IMR-90 (cell line): Measurements from ENCODE around the gene REV3L.

ENCODE experiments used
- CTCF ChIP-seq: conservative IDR thresholded peaks from 2 replicates; pipeline ENCODE4 v1.5.1; 2012; ENCODE audit warnings: mild to moderate bottlenecking, low read depth, low read length, improper control_type of control experiment
- POLR2A ChIP-seq: IDR thresholded peaks from 2 replicates; pipeline ENCODE4 v1.6.1; 2012; ENCODE audit warnings: mild to moderate bottlenecking, low read depth, low read length
- RAD21 ChIP-seq: IDR thresholded peaks from 2 replicates; pipeline ENCODE4 v1.6.1; 2012; ENCODE audit warnings: low read length, improper control_type of control experiment
- RFX5 ChIP-seq: IDR thresholded peaks from 2 replicates; pipeline ENCODE4 v1.8.0; 2012; ENCODE audit warnings: low read depth, mild to moderate bottlenecking, low read length, moderate library complexity

- no peak for TF ChIP-seq CTCF
- TF ChIP-seq RFX5: no peak
- no peak for TF ChIP-seq RAD21
- no peak for TF ChIP-seq POLR2A
Measured at GRCh38 chr6:111297776-111298175, 185.2 kb downstream of the REV3L start.
